Vagina (tissue), 2 donors: ENCODE data around the gene ARFGAP3. TPM values are rescaled to one million over a fixed set of nuclear protein-coding genes. Genes with fewer than 3 reads are reported as not detected.

Experiments used
- DNase-seq, 2 donors: peaks; one replicate each; pipeline ENCODE4 v3.0.0-alpha.2; 2017; ENCODE audit errors: extremely low spot score in 2 of 2
- H3K27ac ChIP-seq: fragments of 200-600 bp; sonication (generic); one replicate; pipeline ENCODE4 v1.5.1; 2019
- H3K27me3 ChIP-seq: fragments of 200-600 bp; sonication (generic); one replicate; pipeline ENCODE4 v1.5.1; 2019
- H3K36me3 ChIP-seq, 2 donors: fragments of 200-600 bp; sonication (generic); one replicate each; pipeline ENCODE4 v1.5.1; 2017 to 2019
- H3K4me1 ChIP-seq: fragments of 200-600 bp; sonication (generic); one replicate; pipeline ENCODE4 v1.5.1; 2019
- H3K4me3 ChIP-seq, 2 donors: fragments of 200-600 bp; sonication (generic); 1 replicate in 1 of 2; 2 replicates in 1 of 2; pipeline ENCODE4 v1.5.1; 2016 to 2019
- H3K9me3 ChIP-seq: fragments of 200-600 bp; sonication (generic); one replicate; pipeline ENCODE4 v1.5.1; 2019
- POLR2A ChIP-seq, 2 donors: fragments of 450-650 bp; IDR thresholded peaks; one replicate each; pipeline ENCODE4 v1.6.1; 2017; ENCODE audit warnings: antibody characterized with exemption in 2 of 2, mild to moderate bottlenecking in 2 of 2, moderate library complexity in 2 of 2
- POLR2AphosphoS5 ChIP-seq, 2 donors: sonication (generic); formaldehyde crosslinking; IDR thresholded peaks; one replicate each; pipeline ENCODE4 v1.9.0; 2017; ENCODE audit warnings: antibody characterized with exemption in 2 of 2, mild to moderate bottlenecking in 2 of 2, low read depth in 1 of 2; ENCODE audit not compliant: insufficient read depth in 1 of 2
- intact Hi-C: fragments of 100-400 bp; cut with DNase I; formaldehyde crosslinking; loops from one replicate; pipeline ENCODE4 v1.15.1; 2023
- total RNA-seq: library from RNA; depleted of rRNA; stranded (reverse); fragments of >200 nt; gene quantifications from one replicate; pipeline ENCODE4 v1.2.3, GENCODE V29; 2016
- TF ChIP-seq, protein P1 (sequence below), 3 experiments: fragments of 450-650 bp in 2 of 3; fragments of 200-600 bp in 1 of 3; sonication (generic) in 1 of 3; IDR thresholded peaks; one replicate each; pipeline ENCODE4 v1.5.1; 2017 to 2019; ENCODE audit warnings: antibody characterized with exemption in 3 of 3, mild to moderate bottlenecking in 2 of 3, moderate library complexity in 2 of 3

Gene ARFGAP3, protein sequence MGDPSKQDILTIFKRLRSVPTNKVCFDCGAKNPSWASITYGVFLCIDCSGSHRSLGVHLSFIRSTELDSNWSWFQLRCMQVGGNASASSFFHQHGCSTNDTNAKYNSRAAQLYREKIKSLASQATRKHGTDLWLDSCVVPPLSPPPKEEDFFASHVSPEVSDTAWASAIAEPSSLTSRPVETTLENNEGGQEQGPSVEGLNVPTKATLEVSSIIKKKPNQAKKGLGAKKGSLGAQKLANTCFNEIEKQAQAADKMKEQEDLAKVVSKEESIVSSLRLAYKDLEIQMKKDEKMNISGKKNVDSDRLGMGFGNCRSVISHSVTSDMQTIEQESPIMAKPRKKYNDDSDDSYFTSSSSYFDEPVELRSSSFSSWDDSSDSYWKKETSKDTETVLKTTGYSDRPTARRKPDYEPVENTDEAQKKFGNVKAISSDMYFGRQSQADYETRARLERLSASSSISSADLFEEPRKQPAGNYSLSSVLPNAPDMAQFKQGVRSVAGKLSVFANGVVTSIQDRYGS
- total RNA-seq: 28.0 TPM

DNA sequence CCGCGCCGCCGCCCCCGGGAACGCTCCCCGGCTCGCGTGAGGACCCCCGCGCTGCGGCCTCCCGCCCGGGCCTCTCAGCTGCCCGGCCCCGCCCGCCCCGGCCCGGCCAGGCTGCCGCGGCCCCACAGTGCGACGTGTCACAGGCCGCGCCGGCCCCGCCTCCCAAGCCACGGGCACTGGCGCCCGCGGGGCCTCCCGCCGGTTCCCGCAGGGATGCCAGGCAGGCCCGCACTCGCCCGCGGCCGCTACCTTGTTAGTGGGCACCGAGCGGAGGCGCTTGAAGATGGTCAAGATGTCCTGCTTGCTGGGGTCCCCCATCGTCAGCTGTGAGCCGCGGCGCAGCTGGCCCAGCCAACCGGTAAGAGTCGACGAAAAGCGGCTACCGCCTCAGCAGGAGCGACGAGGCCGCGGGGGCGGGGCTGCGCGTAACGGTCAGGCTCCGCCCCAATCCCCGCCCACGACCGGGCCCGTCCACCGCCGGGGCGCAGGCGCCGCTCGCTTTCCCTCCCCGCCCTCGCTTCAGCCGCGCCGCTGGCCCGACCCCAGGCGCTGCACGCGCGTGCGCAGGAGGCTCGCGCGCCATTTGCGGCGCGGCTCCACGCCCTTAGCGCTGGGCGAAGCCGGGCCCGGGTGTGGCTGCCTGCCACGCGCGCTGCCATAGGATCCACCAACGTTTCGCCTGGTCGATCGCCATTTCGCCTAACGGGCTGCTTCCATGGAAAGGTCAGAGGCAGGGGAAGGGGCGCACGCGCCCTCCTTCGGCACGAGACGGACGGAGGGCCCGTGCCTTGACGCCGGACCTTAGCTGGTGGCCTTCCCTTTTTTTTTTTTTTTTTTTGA lies at the start of gene ARFGAP3:
Gene ARFGAP3, minus strand, starts transcription at position 409 of the 840 bp plus-strand sequence. Its CDS starts 91 bp downstream, at position 318.
- Histone ChIP-seq H3K4me1 (peaks cover 26% of the 10 kb centered on the region), H3K27me3 (no peaks in the 10 kb centered on the region), H3K4me3 (peak within 1 kb of the TSS; percentile 66 to 96), H3K9me3 (no peaks in the 10 kb centered on the region), H3K36me3 (no peaks in the 10 kb centered on the region), H3K27ac (peak within 1 kb of the TSS; percentile 87)
- intact Hi-C loops: no loop called here
- TF ChIP-seq, protein P1, sequence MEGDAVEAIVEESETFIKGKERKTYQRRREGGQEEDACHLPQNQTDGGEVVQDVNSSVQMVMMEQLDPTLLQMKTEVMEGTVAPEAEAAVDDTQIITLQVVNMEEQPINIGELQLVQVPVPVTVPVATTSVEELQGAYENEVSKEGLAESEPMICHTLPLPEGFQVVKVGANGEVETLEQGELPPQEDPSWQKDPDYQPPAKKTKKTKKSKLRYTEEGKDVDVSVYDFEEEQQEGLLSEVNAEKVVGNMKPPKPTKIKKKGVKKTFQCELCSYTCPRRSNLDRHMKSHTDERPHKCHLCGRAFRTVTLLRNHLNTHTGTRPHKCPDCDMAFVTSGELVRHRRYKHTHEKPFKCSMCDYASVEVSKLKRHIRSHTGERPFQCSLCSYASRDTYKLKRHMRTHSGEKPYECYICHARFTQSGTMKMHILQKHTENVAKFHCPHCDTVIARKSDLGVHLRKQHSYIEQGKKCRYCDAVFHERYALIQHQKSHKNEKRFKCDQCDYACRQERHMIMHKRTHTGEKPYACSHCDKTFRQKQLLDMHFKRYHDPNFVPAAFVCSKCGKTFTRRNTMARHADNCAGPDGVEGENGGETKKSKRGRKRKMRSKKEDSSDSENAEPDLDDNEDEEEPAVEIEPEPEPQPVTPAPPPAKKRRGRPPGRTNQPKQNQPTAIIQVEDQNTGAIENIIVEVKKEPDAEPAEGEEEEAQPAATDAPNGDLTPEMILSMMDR (IDR thresholded peaks at IDR 0.05): no peak
- TF ChIP-seq POLR2AphosphoS5 (IDR thresholded peaks at IDR 0.05; ENCODE audit: insufficient read depth in 1 of 2, low read depth in 1 of 2) (peak in 1 of 2 donors; percentile 88), POLR2A (IDR thresholded peaks at IDR 0.05) (peak; percentile 53 to 81)
- peak in 1 of 2 donors; percentile 94 for DNase-seq

DNA sequence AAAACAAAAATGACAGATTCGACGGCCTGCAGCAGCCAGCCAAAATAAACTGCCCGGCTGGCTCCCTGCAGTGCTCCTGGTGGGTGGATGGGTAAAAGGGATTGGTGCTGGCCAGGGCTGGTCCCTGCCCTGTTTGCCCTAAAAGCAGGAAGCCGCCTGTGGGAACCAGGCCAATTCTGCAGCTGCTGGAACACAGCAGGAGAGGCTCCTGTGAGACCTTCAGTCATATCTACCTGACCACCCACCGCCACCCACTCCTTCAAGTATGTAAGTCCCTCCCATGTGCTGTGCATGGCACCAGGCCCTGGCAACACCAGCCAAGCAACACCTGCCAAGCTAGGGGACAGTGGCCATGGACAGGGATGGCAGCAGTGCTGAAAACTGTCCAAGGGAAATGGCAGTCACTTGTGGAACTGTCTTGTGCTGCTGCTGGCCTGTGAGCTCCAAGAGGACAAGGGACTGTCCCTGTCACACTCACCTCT lies 48.7 kb upstream of the ARFGAP3 start:
- DNase-seq: no peak
- H3K9me3 ChIP-seq: no peaks in the 10 kb centered on the region
- no peaks in the 10 kb centered on the region for H3K36me3 ChIP-seq
- intact Hi-C loops: no loop called here
- peaks cover 50% of the 10 kb centered on the region for H3K4me1 ChIP-seq
- H3K27ac ChIP-seq: peak overlapping the region; percentile 5
- no peaks in the 10 kb centered on the region for H3K27me3 ChIP-seq
- TF ChIP-seq POLR2AphosphoS5 (IDR thresholded peaks at IDR 0.05; ENCODE audit: insufficient read depth in 1 of 2, low read depth in 1 of 2) (no peak), POLR2A (IDR thresholded peaks at IDR 0.05) (no peak)
- TF ChIP-seq, protein P1 (IDR thresholded peaks at IDR 0.05): no peak
- H3K4me3 ChIP-seq: no peak overlapping the region

DNA sequence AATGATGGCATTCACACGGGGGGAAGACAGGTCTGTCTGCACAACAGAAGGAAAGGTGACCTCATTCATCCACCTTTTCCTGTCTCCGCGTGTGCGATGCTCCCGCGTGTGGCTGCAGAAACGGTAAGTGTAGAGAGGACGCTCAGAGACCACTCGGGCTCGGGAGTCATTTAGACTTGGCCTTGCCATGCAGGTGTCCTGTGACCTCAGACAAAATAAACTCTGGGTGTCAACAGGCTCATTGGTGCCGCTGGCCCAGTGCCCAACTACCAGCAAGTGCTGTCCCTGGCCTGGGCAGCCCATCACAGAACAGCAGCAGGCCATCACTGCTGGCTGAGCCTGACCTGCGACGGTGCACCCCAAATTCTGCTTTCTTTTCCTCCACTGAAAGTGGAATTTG lies 48.1 kb upstream of the ARFGAP3 start:
- Histone ChIP-seq H3K36me3 (no peaks in the 10 kb centered on the region), H3K9me3 (no peaks in the 10 kb centered on the region), H3K27me3 (no peaks in the 10 kb centered on the region), H3K4me3 (no peak overlapping the region), H3K4me1 (peaks cover 49% of the 10 kb centered on the region), H3K27ac (no peak overlapping the region)
- TF ChIP-seq POLR2A (IDR thresholded peaks at IDR 0.05) (no peak), POLR2AphosphoS5 (IDR thresholded peaks at IDR 0.05; ENCODE audit: insufficient read depth in 1 of 2, low read depth in 1 of 2) (no peak)
- TF ChIP-seq, protein P1 (IDR thresholded peaks at IDR 0.05): no peak
- intact Hi-C loops: no loop called here
- no peak for DNase-seq

DNA sequence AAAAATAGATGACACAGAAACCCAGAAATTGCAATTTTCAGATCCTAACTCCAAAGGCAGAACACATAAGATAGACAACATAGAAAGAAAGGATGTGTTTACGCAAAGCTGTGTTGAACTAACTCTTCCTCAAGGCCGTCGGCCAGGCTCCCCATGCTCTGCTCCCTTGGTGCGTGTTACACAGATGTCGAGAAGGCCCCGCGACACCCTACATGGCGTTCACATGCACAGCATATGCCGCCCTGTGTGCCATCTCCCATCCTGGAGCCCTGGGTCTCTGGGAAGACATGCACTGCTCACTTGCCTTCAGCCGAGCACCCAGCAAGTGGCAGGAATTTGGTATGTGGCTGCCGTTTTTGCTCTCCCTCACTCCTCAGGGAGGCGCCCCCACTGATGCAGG lies 47.0 kb upstream of the ARFGAP3 start:
- intact Hi-C loops: no loop called here
- peaks cover 40% of the 10 kb centered on the region for H3K4me1 ChIP-seq
- no peaks in the 10 kb centered on the region for H3K9me3 ChIP-seq
- TF ChIP-seq, protein P1 (IDR thresholded peaks at IDR 0.05): no peak
- TF ChIP-seq POLR2A (IDR thresholded peaks at IDR 0.05): no peak
- no peak for TF ChIP-seq POLR2AphosphoS5 (IDR thresholded peaks at IDR 0.05; ENCODE audit: insufficient read depth in 1 of 2, low read depth in 1 of 2)
- H3K4me3 ChIP-seq: no peak overlapping the region
- no peak overlapping the region for H3K27ac ChIP-seq
- H3K36me3 ChIP-seq: no peaks in the 10 kb centered on the region
- no peak for DNase-seq
- no peaks in the 10 kb centered on the region for H3K27me3 ChIP-seq
